Omental fat pad (tissue), 4 donors: ENCODE data around the gene RIMBP2. TPM values are rescaled to one million over a fixed set of nuclear protein-coding genes. Genes with fewer than 3 reads are reported as not detected.
A peak's percentile ranks its signal among the peaks of the same experiment; 100 is the strongest.

Experiments
- ATAC-seq: fragments of 150-250 bp; one replicate; pipeline ENCODE4 v1.9.1; 2016; ENCODE audit warnings: mild to moderate bottlenecking, moderate library complexity; ENCODE audit not compliant: low FRiP score
- DNase-seq: peaks from one replicate; pipeline ENCODE4 v3.0.0-alpha.2; 2019; ENCODE audit warnings: low spot score
- CTCF ChIP-seq, 3 donors: fragments of 450-650 bp; IDR thresholded peaks; one replicate each; pipeline ENCODE4 v1.5.1; 2016 to 2017; ENCODE audit warnings: antibody characterized with exemption in 3 of 3, mild to moderate bottlenecking in 3 of 3, moderate library complexity in 2 of 3
- total RNA-seq, 4 donors: library from RNA; depleted of rRNA; stranded (reverse); fragments of >200 nt; gene quantifications; one replicate each; pipeline ENCODE4 v1.1.0, GENCODE V29; 2016

The RIMBP2 gene
- total RNA-seq, 4 donors from 2014 or later: 0.36 to 3.2 (median 1.6) TPM; not detected in 1

GRCh38 chr12:130672089-130672820 is 43.8 kb downstream of the RIMBP2 start:
- DNase-seq (no peak), ATAC-seq (no peak)
- TF ChIP-seq CTCF (IDR thresholded peaks at IDR 0.05): no peak

GRCh38 chr12:130671556-130671955 is 44.5 kb downstream of the RIMBP2 start:
- ATAC-seq (no peak), DNase-seq (no peak)
- TF ChIP-seq CTCF (IDR thresholded peaks at IDR 0.05): no peak

GRCh38 chr12:130669797-130670196 is 46.3 kb downstream of the RIMBP2 start:
- DNase-seq (no peak), ATAC-seq (no peak)
- no peak for TF ChIP-seq CTCF (IDR thresholded peaks at IDR 0.05)

GRCh38 chr12:130669205-130669557 is 46.9 kb downstream of the RIMBP2 start:
- no peak for TF ChIP-seq CTCF (IDR thresholded peaks at IDR 0.05)
- ATAC-seq: no peak
- no peak for DNase-seq

GRCh38 chr12:130668286-130669204 is 47.6 kb downstream of the RIMBP2 start:
- peak; percentile 8 for ATAC-seq
- TF ChIP-seq CTCF (IDR thresholded peaks at IDR 0.05): no peak
- no peak for DNase-seq

- no peak for DNase-seq
- ATAC-seq: no peak
- no peak for TF ChIP-seq CTCF (IDR thresholded peaks at IDR 0.05)
Measured at GRCh38 chr12:130667421-130667960, 48.6 kb downstream of the RIMBP2 start.
